HG02759 (cell line): Measurements from ENCODE around the gene ERGIC1.

Experiments used
- ATAC-seq: cut with Tn5 transposase; IDR thresholded peaks from one replicate; pipeline ENCODE4 v1.9.1; 2021; ENCODE audit warnings: mild to moderate bottlenecking, moderate library complexity; ENCODE audit not compliant: unreplicated experiment

Gene ERGIC1

DNA sequence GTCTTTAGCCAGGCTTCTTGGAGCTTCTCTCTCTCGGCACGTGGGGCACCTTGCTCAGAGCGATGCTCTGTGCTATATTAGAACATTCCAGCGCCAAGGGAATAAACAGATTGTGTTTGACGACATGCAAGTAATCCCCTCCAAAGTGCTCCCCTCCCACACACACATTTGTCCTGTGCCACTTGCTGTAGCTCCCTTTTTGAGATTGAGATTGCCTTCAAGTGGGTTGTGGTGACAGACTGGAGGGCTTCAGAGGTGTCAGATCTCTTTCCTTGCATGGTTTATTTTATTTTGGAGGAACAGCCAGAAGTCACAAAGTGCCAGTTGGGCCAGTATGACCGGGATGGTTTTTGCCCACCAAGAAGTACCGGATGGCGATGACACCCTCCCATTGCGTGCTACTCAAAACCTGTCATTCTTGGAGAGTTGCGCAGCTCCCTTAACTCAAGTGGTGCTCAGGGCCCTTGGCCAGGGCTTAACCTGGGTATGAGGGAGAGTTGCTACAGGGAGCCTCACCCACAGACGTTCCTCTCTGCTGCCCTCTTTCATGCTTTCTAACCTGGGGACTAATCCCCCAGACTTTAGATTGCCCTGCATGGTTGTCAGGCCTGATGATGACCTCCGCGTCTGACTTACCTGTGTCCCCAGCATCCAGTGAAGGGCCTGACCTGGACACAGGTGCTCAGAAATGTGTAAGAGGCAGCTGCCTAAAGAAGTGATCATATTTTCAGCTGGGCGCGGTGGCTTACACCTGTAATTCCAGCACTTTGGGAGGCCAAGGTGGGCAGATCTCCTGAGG is 106.4 kb downstream of the ERGIC1 start:
- ATAC-seq: no peak

DNA sequence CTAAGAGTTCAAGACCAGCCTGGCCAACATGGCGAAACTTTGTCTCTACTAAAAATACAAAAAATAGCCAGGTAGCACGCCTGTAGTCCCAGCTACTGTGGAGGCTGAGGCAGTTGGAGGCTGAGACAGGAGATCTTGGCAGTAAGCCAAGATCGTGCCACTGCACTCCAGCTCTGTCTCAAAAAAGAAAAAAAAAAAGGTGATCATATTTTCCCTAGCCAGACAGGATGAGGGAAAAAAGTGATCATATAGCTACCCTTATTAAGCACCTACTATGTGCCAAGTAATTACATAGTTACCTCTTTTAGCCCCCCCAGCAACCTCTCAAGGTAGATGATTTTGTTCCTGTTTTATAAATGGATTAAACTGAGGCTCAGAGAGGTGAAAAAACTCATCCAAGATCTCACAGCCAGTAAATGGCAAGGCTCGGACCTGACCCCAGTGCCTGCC is 107.0 kb downstream of the ERGIC1 start:
- ATAC-seq: no peak

GRCh38 chr5:172942556-172942955 is 108.5 kb downstream of the ERGIC1 start:
- ATAC-seq: no peak

DNA sequence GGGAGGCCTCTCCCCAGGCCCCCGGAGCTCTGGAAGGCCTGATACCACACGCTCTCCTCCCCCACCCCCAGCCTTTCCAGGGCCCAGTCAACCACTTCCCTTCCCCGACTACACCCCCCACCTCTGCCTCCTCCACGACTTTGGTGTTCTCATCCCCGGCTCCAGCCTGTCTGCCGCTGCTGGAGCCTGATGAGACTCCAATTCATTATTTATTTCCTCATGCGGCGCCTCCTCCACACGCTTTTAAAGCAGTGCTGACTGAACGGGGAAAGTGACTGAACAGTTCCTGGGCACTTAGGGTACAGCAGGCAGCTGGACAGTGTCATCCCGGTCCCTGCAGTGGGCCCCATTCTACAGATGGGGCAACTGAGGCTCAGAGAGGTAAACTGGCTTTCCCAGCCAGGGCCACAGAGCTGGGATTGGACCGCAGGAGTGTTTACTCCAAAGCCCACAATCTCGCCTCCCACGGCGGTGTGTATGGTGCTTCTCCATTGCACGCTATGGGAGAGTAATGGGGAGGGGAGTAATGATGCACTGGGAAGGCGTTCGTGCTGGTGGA is 109.3 kb downstream of the ERGIC1 start:
- no peak for ATAC-seq

DNA sequence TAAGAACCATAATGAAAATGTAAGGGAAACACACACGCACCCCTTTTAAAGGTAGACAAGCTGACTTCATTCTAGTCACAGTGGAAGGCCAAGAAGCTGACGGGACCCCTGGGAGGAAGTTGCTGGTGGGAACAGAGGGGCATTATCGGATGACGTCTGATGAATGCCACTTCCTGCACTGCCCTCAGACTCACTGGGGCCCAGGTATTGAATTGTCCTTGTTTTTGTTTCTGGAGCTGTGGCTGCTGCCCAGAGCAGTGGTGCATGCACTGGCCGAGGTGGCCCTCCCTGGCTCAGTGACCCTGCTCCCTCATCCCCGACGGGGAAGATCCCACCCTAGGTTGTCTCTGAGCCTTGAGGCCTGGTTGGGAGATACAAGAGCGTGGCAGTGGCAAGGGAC is 109.9 kb downstream of the ERGIC1 start:
- no peak for ATAC-seq

DNA sequence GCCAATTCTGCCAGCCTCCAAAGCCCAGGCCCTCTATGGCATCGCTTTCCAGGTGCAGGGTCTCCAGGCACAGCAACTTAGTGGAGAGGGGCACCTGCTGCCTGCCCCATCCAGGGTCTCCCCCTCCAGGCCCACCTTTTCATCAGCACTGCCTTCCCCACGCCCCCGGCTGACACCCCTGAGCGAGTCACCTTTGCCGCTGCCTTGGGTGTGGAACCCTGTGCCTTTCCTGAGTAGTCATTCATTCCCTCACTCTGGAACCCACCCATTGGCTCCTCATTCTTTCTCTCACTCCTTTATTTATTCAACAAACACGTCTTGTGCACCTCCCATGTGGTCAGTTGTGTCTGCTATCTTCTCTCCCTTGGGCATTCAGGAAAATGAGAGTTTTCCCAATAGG is 110.7 kb downstream of the ERGIC1 start:
- no peak for ATAC-seq

DNA sequence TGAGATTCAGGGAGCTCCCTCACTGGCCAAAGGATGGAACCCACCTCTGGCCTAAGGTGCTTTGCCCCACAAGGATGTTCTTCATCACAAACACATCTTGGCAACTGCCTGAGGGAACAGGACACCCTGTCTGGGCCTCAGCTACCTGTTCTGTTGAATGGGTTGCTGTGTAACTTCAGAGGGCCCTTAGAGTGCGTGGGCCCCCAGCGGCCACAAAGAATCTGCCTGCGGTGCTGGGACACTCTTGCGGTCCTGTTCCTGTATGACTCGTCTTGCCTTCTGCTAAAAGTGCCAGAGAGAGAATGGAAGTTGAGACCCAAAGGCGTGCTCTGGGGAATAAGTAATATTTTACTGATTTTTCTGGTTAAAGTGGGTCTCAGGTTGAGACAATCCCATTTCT is 111.1 kb downstream of the ERGIC1 start:
- no peak for ATAC-seq

GRCh38 chr5:172946146-172946545 is 112.1 kb downstream of the ERGIC1 start:
- no peak for ATAC-seq

- ATAC-seq: no peak
Observed at GRCh38 chr5:172949426-172949825, 115.4 kb downstream of the ERGIC1 start.

DNA sequence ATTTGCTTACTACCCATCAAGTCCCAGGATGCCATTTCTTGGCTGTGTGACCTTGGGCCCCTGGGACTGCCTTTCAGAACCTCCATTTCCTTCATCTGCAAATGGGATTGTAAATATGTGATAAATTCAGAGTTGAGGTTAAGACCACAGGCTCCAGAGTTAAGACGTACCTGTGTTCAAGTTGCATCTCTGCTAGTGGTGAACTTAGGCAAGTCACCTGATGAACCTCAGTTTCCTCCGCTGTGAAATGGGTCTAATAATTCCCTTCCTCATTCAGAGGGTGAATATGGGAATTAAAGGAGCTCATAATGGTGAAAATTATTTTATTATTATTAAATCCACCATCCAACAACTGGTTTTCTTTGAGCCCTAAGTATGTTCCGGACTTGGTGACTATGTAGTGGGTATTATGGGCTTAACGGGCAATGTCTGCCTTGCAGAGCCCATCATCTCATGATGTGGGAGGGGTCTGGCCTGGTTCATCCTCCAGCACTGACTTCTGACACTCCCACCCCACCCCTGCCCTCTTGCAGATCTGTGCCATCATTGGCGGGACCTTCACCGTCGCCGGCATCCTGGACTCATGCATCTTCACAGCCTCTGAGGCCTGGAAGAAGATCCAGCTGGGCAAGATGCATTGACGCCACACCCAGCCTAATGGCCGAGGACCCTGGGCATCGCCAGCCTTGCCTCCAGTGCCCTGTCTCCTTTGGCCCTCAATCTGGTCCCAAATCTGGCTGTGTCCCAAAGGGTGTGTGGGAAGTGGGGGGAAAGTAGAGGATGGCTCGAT is 116.3 kb downstream of the ERGIC1 start:
- ATAC-seq: no peak

GRCh38 chr5:172951371-172952033 is 117.5 kb downstream of the ERGIC1 start:
- no peak for ATAC-seq

DNA sequence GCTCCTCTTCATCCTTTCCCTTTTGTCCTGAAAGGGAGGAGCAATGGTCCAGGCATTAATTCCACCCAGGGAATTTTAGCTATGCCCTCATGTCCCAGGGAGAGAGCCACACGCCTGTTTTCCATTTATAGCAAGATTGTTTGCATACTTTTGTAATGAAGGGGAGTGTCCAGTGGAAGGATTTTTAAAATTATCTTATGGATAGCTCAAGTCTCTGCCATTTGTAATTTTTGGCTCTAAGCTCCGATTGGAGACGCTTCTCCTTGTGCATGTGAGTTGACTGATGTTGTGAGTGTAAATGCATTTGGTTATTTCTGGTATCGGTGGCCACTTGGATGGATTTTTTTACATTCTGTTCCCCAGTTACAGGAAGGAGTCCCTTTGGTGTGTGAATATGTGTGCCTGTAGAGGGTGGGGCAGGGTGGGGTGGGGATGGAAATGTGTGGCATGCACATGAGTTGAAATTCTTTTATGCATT is 118.0 kb downstream of the ERGIC1 start:
- no peak for ATAC-seq

GRCh38 chr5:172953776-172954675 is 120.0 kb downstream of the ERGIC1 start:
- ATAC-seq: no peak

DNA sequence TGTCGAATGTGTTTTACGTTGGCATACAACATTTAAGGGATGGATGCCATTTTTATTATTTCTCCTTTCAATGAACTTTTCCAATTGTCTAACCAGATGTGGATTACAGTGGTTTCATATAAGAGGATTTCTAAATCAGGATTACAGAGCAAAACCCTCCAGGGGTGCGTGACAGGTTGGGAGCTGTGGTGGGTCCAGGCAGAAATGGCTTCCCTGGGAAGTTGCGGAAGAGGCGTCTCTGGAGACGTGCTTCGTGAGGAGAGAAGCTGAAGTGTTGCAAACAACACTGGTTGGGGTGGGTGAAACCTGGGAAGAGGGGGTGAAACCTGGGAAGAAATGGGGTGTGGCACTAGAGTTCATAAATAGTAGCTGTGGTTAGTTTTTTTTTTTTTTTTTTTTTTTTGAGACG is 120.7 kb downstream of the ERGIC1 start:
- no peak for ATAC-seq

DNA sequence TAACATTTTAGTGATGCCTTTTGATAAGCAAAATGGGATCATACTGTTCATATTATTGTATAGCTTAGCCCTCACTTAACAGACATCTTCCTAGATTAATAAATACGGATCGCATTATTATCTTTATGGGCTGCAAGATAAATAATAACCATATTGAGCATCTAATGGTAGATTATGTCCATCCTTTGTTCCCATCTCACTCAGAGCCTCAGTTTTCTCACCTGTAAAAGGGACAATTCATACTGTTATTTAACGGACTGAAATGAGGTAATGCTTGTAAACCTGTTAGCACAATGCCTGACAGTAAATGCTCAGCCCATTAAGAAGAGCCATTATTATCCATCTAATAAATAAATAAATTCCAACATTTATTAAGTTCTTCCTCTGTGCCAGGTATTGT is 122.2 kb downstream of the ERGIC1 start:
- ATAC-seq: no peak

DNA sequence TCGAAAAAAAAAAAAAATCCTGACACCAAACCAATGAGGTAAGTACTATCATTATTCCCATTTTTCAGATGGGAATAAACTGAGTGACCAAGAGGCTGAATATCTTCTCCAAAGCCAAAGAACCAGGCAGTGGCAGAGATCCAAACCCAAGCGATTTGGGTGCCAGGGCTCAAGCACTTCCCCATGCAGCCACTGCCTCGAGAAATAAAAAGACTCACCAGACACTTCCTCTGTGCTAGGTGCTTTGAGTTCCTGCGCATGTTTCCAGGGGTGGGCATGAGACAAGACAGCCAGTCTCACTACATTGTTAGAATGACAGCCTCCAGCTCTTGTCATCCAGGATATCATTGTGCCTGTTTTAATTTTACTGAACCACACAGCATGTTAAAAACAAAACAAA is 122.9 kb downstream of the ERGIC1 start:
- ATAC-seq: no peak

DNA sequence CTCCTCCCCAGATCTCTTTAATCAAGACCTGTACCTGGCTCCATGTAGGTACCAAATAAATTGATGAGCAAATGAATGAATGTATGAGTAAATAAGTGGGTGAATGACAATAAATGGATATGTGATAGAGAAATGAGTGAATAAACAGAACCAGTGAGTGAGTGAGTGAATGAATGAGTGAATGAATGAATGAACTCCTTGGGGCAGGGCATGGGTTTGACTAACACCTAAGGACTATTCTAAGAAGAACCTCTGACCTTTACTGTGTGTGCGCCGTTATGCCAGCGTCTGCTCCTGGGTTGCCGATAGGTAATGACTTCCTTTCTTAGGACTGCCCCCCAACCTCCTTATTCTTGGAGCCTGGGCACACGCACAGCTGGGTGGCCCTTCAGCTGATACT is 123.4 kb downstream of the ERGIC1 start:
- ATAC-seq: no peak

DNA sequence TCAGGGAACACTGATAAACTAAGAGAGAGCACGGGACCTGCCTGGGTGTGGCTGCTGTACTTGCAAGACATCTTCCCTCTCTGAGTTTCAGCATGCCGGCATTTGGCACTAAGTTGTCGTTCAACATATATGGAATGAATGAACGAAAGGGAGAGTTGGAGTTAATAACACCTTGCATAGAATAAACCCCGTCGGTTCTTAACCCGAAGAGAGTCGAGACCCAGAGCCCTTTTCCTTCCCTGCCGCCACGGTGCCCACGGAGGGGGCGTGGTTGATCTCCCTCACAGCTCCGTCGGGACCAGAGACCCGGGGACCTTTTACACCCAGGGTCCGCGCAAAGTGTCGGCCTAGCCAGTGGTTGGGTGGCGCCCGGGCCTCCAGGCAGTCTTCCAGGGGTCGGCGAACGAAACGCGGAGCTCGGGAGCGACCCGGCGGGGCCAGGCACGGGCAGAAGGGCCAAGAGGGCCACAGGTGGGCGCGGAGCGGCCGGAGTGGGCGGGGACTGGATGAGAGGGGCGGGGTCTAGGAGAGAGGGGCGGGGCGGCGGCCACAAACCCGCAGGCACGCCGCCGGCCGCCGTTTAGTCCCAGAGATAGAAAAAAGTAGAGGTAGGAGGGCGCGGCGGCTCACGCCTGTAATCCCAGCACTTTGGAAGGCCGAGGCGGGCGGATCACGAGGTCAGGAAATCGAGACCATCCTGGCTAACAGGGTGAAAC is 124.4 kb downstream of the ERGIC1 start:
- peak; percentile 72 for ATAC-seq
